Cardiac muscle cell (in vitro differentiated cells and primary cell): Measurements from ENCODE around the gene ITPR2. TPM values are rescaled to one million over a fixed set of nuclear protein-coding genes. Genes with fewer than 3 reads are reported as not detected.
"Not testable (repeated sequence)": the region's sequence is repeated elsewhere in the genome, so short reads cannot be mapped to it uniquely, and the experiment has no call there.

Experiments used
- DNase-seq, 2 donors: peaks; one replicate each; pipeline versions ENCODE4 v3.0.0 to v3.0.0-alpha.2; 2010 to 2017; ENCODE audit warnings: low read depth in 1 of 2, low spot score in 1 of 2
- H3K27ac ChIP-seq: fragments of 200-600 bp; sonication (generic); 2 replicates; pipeline ENCODE4 v1.5.1; 2016
- H3K27me3 ChIP-seq: fragments of 200-600 bp; sonication (generic); 2 replicates; pipeline ENCODE4 v1.6.0; 2016; ENCODE audit warnings: control low read depth
- H3K36me3 ChIP-seq: fragments of 200-600 bp; sonication (generic); 2 replicates; pipeline ENCODE4 v1.5.1; 2016; ENCODE audit warnings: control low read depth
- H3K4me1 ChIP-seq: fragments of 200-600 bp; sonication (generic); 2 replicates; pipeline ENCODE4 v1.8.1; 2017; ENCODE audit warnings: low read depth, mild to moderate bottlenecking, mixed run types
- H3K4me3 ChIP-seq: fragments of 200-600 bp; sonication (generic); 2 replicates; pipeline ENCODE4 v1.5.1; 2016; ENCODE audit warnings: mild to moderate bottlenecking
- H3K9me3 ChIP-seq: fragments of 200-600 bp; sonication (generic); 2 replicates; pipeline ENCODE4 v1.5.1; 2017; ENCODE audit warnings: low read depth, mild to moderate bottlenecking, control low read depth
- polyA plus RNA-seq: library from polyadenylated mRNA; unstranded; fragments of >200 nt; fragmentation: Nextera tagmentation; extraction: Ambion mirVana; gene quantifications from 2 replicates; pipeline ENCODE4 v1.2.1, GENCODE V29; 2016
- total RNA-seq: library from RNA; depleted of rRNA; stranded (reverse); fragments of >200 nt; gene quantifications from 2 replicates; pipeline ENCODE4 v1.2.3, GENCODE V29; 2016
- TF ChIP-seq, protein P1 (sequence below): IDR thresholded peaks from 2 replicates; pipeline ENCODE4 v1.5.1; 2012; ENCODE audit warnings: low read depth, mild to moderate bottlenecking, low read length

Gene ITPR2
- total and polyA plus RNA-seq, 2 experiments from 2014 or later, result 4.8 to 5.1 TPM

DNA sequence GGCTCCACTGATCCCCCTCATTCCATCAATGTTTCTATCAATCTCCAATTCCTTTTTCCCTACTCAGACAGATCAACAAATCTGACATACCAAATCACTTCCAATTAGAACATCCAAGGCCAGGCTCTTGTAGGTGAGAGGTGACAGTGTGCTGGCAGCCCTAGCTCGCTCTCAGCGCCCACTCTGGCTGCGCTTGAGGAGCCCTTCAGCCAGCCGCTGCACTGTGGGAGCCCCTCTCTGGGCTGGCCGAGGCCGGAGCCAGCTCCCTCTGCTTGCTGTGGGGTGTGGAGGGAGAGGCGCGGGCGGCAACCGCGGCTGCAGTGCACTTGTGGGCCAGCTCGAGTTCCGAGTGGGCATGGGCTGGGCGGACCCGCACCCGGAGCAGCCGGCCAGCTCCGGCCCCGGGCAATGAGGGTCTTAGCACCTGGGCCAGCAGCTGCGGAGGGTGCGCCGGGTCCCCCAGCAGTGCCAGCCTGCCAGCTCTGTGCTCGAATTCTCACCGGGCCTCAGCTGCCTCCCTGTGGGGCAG lies 6.0 kb upstream of the ITPR2 start:
- Histone ChIP-seq H3K9me3 (no peaks in the 10 kb centered on the region), H3K27me3 (no peaks in the 10 kb centered on the region), H3K36me3 (no peaks in the 10 kb centered on the region), H3K4me1 (peaks cover 2% of the 10 kb centered on the region), H3K27ac (no peak overlapping the region), H3K4me3 (no peak overlapping the region)
- no peak for DNase-seq
- TF ChIP-seq, protein P1, sequence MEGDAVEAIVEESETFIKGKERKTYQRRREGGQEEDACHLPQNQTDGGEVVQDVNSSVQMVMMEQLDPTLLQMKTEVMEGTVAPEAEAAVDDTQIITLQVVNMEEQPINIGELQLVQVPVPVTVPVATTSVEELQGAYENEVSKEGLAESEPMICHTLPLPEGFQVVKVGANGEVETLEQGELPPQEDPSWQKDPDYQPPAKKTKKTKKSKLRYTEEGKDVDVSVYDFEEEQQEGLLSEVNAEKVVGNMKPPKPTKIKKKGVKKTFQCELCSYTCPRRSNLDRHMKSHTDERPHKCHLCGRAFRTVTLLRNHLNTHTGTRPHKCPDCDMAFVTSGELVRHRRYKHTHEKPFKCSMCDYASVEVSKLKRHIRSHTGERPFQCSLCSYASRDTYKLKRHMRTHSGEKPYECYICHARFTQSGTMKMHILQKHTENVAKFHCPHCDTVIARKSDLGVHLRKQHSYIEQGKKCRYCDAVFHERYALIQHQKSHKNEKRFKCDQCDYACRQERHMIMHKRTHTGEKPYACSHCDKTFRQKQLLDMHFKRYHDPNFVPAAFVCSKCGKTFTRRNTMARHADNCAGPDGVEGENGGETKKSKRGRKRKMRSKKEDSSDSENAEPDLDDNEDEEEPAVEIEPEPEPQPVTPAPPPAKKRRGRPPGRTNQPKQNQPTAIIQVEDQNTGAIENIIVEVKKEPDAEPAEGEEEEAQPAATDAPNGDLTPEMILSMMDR, result no peak

DNA sequence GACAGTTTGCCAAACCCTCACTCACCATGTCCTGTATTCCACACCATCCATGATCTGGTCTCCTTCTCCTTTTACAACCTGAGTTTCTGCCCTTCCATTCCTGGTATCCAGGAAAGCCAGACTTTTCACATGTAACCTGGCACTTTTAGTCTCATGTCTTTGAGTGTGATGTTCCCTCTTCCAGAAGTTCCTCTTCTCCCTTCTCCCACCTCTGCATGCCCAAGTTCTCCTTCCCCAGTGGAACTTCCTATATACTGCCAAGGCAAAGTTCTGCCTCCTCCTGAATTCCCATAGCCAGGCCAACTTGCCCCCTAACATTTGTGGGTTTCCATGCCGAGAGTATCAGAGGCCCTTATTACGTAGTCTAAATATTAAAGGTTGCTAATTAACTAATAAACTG lies 3.2 kb upstream of the ITPR2 start:
- TF ChIP-seq, protein P1, result no peak

DNA sequence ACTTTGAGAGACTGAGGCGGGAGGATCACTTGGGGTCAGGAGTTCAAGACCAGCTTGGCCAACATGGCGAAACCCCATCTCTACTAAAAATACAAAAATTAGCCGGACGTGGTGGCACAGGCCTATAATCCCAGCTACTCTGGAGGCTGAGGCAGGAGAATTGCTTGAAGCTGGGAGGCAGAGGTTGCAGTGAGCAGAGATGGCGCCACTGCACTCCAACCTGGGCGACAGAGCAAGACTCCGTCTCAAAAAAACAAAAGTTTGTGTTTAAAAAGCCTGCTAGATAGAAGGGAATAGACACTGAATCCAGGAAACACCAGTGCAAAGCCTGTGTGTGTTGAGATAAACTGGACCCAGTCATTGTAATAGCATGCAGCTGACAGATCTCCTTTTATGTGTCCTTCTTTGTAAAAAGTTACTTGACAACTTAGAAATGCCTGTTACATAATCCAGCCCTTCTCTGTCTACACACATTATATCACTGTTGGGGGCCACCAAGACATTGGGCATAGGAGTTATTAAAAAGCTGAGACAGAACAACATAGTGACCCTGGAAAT lies 1.6 kb upstream of the ITPR2 start:
- H3K27ac ChIP-seq, result not testable (repeated sequence)

More for the DNA sequence above, 3.2 kb upstream of the ITPR2 start:
- Histone ChIP-seq H3K4me1 (peaks cover 5% of the 10 kb centered on the region), H3K9me3 (no peaks in the 10 kb centered on the region), H3K27ac (no peak overlapping the region), H3K27me3 (no peaks in the 10 kb centered on the region), H3K36me3 (no peaks in the 10 kb centered on the region), H3K4me3 (no peak overlapping the region)
- no peak for DNase-seq

DNA sequence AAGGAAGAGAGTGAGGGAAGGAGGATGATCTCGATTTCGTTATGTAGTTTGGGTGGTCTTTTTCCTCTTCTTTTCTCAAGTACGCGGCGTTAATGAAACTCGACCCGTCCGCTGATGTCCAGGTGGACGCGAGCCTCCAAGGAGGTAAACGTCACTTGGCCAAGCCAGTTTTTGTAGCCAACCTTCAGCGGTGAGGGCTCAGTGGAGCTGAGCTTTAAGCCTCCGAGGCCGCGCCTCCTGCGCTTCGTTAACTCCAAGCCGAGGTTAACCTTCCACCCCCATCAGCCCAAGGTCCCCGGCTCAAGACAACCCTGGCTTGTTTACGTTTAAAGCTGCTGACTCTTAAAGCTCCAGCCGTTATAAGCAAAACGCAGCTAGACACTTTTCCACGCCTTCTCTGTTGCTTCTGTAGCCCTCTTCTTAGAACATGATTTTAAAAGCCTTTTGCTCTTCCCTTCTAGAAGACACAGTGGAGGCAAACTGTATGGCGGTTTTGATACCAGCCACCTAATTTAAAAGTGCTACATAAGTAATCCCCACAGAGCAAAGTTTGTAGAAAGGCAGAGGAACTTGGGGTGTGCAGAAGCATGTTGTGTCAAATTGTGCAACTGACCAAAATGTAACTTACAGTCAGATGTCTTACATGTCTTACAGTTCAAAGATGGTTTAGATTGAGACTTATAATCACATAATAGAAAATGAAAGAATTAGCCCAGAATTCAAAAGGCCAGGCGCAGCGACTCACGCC lies 923 bp upstream of the ITPR2 start:
- peak overlapping the region; percentile 42 for H3K4me3 ChIP-seq
- no peak overlapping the region for H3K27ac ChIP-seq
- DNase-seq, result peak; percentile 44 to 69
- no peaks in the 10 kb centered on the region for H3K36me3 ChIP-seq
- no peaks in the 10 kb centered on the region for H3K27me3 ChIP-seq
- H3K4me1 ChIP-seq, result peaks cover 5% of the 10 kb centered on the region
- H3K9me3 ChIP-seq, result no peaks in the 10 kb centered on the region
- TF ChIP-seq, protein P1, result no peak

More for the DNA sequence above, 1.6 kb upstream of the ITPR2 start:
- H3K27me3 ChIP-seq, H3K4me3 ChIP-seq, H3K36me3 ChIP-seq, H3K9me3 ChIP-seq, DNase-seq, H3K4me1 ChIP-seq: not testable (repeated sequence)

DNA sequence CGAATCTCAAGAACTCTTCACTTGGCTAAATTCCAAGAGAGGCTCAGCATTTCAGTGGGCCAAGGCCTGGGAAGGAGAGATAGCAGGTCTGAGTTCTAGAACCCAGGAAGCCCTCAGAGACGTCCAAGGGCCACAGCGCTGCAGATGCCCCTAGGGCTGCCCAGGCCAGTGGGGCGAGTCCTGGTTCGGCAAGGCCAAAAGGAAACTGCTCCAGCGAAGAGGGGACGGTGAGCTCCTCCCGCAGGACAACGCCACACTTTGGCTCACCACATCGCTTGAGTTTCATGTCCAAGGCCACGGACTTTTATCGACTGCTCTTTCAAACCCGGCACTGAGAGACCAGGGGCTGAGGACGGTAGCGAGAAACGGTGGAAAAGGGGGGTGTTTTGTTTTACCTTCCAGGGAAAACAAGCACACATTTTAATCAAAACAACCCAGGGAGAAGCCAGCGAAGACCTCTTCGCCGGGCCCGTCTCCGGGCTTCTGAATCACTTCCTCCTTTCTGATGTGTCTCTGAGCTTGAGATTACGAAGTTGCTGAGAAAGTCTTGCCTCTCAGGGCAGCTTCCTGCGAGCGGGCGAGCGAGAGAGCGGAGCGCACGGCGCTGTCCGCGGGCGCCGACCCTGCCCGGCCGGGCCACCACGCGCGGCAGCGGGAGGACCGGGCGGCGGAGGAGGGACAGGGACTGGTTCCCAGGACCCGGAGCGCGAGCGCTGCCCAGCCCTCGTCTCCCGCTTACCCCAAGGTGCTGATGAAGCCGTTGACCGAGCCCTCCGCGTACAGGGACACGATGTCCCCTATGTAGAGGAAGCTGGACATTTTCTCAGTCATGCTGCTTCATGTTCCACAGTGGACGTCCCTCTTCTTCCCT lies 808 bp downstream of the ITPR2 start:
- Histone ChIP-seq H3K4me3 (peak overlapping the region; percentile 73), H3K27me3 (no peaks in the 10 kb centered on the region), H3K36me3 (no peaks in the 10 kb centered on the region), H3K4me1 (peaks cover 5% of the 10 kb centered on the region), H3K9me3 (no peaks in the 10 kb centered on the region), H3K27ac (peak overlapping the region; percentile 55)
- peak; percentile 71 to 79 for DNase-seq
- TF ChIP-seq, protein P1, result no peak
